Activated CD8-positive, alpha-beta T cell treated with anti-CD3 and anti-CD28 coated beads for 36 hours (primary cell): Measurements from ENCODE around the gene PPFIBP1. TPM values are rescaled to one million over a fixed set of nuclear protein-coding genes. Genes with fewer than 3 reads are reported as not detected.
"Not testable (repeated sequence)": the region's sequence is repeated elsewhere in the genome, so short reads cannot be mapped to it uniquely, and the experiment has no call there.

Experiments used
- ATAC-seq: fragments of 200-7000 bp; cut with Tn5 transposase; one replicate; pipeline ENCODE4 v1.10.0; 2021; ENCODE audit warnings: mild to moderate bottlenecking, moderate library complexity
- CTCF ChIA-PET: fragments of 350-600 bp; sonication (Branson Sonifier 250); formaldehyde crosslinking; loops from one replicate; lab custom pipeline; 2021; ENCODE audit warnings: antibody characterized with exemption; lab: Charles Lee
- POLR2A ChIA-PET: fragments of 350-600 bp; sonication (Branson Sonifier 250); formaldehyde crosslinking; loops from one replicate; lab custom pipeline; 2021; ENCODE audit warnings: antibody characterized with exemption; lab: Charles Lee
- DNase-seq: peaks from one replicate; pipeline ENCODE4 v3.0.0-alpha.2; 2020
- H3K27ac Mint-ChIP-seq: one replicate; pipeline ENCODE4 v1.8.0; 2021; ENCODE audit warnings: mild to moderate bottlenecking, mixed read lengths
- H3K27me3 Mint-ChIP-seq: one replicate; pipeline ENCODE4 v1.8.0; 2021; ENCODE audit warnings: mixed read lengths
- H3K36me3 Mint-ChIP-seq: one replicate; pipeline ENCODE4 v1.8.0; 2021; ENCODE audit warnings: low read depth, mixed read lengths
- H3K4me1 Mint-ChIP-seq: one replicate; pipeline ENCODE4 v1.8.0; 2021; ENCODE audit warnings: low read depth, mixed read lengths
- H3K4me3 Mint-ChIP-seq: one replicate; pipeline ENCODE4 v1.8.0; 2021; ENCODE audit warnings: mild to moderate bottlenecking, moderate library complexity, mixed read lengths
- H3K9me3 Mint-ChIP-seq: one replicate; pipeline ENCODE4 v1.8.0; 2021; ENCODE audit warnings: mixed read lengths
- intact Hi-C: fragments of 100-400 bp; cut with micrococcal nuclease; formaldehyde crosslinking; loops from one replicate; pipeline ENCODE4 v1.10.0; 2022
- total RNA-seq, 2 experiments: library from RNA; stranded (reverse); gene quantifications; one replicate each; pipeline ENCODE4 v1.2.3, GENCODE V29; 2021
- TF ChIP-seq, protein P1 (sequence below): fragments of 200-600 bp; IDR thresholded peaks from one replicate; pipeline ENCODE4 v1.8.0; 2022; ENCODE audit warnings: antibody characterized with exemption, mild to moderate bottlenecking

PPFIBP1 gene
- total RNA-seq, 2 experiments from 2014 or later = 6.6 to 8.8 TPM

DNA sequence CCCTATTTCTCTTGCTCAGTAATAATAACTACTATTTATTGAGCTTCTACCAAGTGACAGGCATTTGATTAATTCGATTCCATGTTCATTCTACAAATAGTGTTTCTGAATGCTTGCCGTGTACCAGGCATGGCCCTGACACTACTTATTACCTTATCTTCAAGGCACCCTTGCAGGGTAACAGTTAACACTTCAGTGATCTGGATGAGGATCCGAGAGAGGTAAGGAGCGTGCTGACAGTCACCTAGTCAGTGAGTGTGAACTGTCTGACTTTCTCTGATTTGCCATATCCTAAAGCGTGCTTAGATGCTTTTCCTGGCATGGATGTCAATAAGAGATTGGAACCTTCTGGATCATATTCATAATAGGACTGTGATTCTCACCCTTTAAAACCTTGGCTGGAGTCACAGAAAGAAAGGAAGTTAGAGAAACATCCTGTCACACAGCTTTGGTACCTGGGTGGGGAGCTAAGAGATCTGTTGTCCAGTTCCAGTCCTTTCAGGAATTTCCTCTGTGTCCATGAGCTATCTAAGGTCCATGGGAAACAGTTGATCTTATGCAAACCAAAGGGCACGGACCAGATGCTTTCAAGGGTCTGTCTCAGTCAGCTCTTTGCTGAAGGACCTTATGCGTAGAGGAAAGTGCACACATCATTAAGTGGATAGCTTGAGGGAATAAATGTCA, 54.8 kb downstream of the PPFIBP1 start:
- TF ChIP-seq, protein P1, sequence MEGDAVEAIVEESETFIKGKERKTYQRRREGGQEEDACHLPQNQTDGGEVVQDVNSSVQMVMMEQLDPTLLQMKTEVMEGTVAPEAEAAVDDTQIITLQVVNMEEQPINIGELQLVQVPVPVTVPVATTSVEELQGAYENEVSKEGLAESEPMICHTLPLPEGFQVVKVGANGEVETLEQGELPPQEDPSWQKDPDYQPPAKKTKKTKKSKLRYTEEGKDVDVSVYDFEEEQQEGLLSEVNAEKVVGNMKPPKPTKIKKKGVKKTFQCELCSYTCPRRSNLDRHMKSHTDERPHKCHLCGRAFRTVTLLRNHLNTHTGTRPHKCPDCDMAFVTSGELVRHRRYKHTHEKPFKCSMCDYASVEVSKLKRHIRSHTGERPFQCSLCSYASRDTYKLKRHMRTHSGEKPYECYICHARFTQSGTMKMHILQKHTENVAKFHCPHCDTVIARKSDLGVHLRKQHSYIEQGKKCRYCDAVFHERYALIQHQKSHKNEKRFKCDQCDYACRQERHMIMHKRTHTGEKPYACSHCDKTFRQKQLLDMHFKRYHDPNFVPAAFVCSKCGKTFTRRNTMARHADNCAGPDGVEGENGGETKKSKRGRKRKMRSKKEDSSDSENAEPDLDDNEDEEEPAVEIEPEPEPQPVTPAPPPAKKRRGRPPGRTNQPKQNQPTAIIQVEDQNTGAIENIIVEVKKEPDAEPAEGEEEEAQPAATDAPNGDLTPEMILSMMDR = no peak
- ChIA-PET POLR2A (no interaction called here), CTCF (interaction anchor here (0.7 kb wide), 1 partner anchor 13 kb away, joined by 3 read pairs; no protein-coding TSS in a partner anchor)
- ATAC-seq (no peak), DNase-seq (no peak)
- Mint-ChIP-seq H3K9me3 (no peaks in the 10 kb centered on the region), H3K36me3 (peaks cover 2% of the 10 kb centered on the region), H3K4me1 (peaks cover 15% of the 10 kb centered on the region), H3K4me3 (no peak overlapping the region), H3K27me3 (no peaks in the 10 kb centered on the region), H3K27ac (no peak overlapping the region)
- intact Hi-C loops = no loop called here

DNA sequence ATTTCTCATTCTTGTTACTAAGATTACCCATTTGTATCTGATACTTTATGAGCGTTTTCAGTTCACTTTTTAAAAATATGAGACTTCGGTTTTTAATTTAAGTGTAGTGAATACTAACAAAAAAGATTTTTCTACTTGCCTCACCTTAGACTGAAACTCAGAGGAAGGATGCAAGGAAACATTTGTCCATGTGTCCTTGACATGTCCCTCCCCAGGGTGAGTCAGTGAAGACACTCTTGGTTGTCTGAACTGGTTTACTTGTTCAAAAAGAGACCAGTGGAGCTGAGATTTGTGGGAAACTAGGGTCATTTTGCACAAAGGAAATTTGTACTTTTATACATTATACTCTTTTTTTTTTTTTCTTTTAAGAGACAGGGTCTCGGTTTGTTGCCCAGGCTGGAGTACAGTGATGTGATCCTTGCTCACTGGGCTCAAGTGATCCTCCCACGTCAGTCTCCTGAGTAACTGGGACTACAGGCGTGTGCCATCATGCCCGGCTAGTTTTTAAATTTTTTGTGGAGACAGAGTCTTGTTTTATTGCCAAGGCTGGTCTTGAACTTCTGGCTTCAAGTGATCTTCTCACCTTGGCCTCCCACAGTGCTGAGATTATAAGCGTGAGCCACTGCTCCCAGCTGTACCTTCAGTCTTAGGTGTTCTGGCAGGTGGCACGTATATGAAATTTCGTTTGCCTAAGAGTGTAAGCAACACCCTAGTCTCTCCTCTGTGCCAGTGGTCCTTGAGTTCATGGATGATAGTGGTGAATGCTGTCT, 56.7 kb downstream of the PPFIBP1 start:
- ATAC-seq (no peak), DNase-seq (no peak)
- POLR2A ChIA-PET = no interaction called here
- Mint-ChIP-seq H3K36me3 (peaks cover 2% of the 10 kb centered on the region), H3K27ac (no peak overlapping the region), H3K4me3 (no peak overlapping the region), H3K9me3 (no peaks in the 10 kb centered on the region), H3K27me3 (no peaks in the 10 kb centered on the region), H3K4me1 (peaks cover 10% of the 10 kb centered on the region)
- intact Hi-C loops = no loop called here
- CTCF ChIA-PET = no interaction called here
- TF ChIP-seq, protein P1 = no peak

DNA sequence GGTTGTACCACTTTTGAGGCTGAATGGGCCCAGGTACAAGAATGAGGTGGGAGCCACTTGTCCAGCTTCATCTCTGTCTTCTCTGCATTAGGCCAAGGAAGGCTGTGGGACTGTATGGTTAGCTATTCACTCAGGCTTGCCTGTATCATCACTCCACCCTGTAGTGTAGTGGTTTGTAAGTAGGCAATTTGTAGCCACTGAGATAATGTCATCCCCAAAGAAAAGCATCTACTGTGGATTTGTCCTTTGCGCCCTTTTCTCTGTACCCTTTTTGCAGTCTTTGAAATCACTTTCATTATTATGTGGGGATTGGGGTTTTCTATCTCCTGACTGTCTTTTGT, 57.3 kb downstream of the PPFIBP1 start:
- intact Hi-C loops, H3K27me3 Mint-ChIP-seq, POLR2A ChIA-PET, H3K27ac Mint-ChIP-seq, H3K36me3 Mint-ChIP-seq, H3K4me3 Mint-ChIP-seq, DNase-seq, CTCF ChIA-PET, H3K9me3 Mint-ChIP-seq: not testable (repeated sequence)
- peaks cover 10% of the 10 kb centered on the region for H3K4me1 Mint-ChIP-seq
- peak; percentile 24 for ATAC-seq

DNA sequence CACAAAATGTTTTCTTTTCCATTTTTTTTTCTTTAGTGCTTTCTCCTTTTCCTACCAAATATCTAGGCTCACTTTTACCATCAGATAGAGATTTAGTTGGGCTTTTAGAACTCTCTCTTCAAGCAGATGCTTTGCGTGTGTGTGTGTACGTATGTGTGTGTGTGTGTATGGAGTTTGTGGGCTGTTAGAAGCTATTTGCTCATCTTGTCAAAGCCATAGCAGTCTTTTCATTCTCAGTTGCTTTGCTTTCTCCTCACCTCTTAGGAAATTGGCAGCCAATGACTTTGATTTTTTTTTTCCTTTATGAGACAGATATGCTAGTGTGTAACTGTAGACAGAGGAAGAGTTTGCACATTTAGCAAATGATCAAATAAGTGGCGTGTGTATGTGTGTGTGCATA, 57.8 kb downstream of the PPFIBP1 start:
- CTCF ChIA-PET = interaction anchor here (1.7 kb wide), 1 partner anchor 21 kb away, joined by 4 read pairs; no protein-coding TSS in a partner anchor
- peaks cover 10% of the 10 kb centered on the region for H3K4me1 Mint-ChIP-seq
- H3K4me3 Mint-ChIP-seq, ATAC-seq, H3K27ac Mint-ChIP-seq, H3K27me3 Mint-ChIP-seq, intact Hi-C loops, H3K36me3 Mint-ChIP-seq, H3K9me3 Mint-ChIP-seq, POLR2A ChIA-PET, DNase-seq: not testable (repeated sequence)

DNA sequence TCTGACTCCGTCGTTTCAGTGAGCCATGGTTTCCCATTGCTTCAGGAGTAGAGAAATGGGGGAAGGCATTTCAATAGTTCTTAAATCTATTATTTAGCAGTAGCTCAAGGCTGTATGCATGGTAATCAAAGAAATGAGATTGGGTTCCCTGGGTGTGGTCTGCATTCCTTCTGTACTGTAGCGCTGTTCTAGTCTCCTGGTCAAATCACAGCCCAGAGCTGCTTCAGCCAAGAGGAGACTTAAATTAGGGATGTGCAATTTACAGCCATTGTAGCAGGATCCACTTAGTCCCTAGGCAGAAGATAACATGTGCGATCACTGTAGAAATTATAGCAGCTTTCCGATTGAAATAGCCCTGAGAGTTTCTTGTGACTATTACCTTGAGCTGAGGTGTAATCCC, 58.4 kb downstream of the PPFIBP1 start:
- ATAC-seq, intact Hi-C loops: not testable (repeated sequence)
- CTCF ChIA-PET = interaction anchor here (1.7 kb wide), 1 partner anchor 21 kb away, joined by 4 read pairs; no protein-coding TSS in a partner anchor

DNA sequence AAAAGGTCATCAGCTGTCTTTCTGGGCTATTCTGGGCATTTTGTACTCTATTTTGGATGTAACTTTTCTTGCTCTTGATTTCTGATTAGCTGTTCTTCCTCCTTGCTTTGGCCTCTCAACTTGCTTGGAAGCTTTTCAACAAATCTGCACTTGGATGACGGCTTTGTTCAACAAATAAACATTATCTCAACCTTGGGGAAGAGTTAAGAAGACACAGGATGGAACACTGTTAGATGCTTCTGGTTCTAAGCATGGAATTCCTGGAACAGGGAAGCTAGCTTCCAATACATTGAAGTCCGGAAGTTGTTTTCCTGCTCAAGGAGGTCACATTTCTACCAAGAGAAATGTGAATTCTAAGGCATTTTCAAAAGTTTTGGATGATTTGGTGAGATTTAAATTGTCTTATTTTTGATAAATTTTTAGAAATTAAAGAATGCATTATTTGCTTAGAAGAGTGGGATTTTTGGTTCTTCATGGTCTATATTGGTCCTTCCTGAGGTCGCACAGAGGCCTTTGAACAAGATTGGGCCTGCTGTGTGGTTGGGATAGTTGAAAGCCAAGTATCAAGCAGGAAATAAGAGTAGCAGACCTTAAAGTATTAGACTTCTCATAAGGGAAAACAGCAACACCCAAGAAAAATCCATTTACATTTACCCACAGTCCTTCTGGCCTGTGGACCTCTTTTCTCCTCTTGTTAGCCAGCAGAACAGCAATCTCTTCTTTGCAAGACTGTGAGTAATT, 59.2 kb downstream of the PPFIBP1 start:
- Mint-ChIP-seq H3K27ac (no peak overlapping the region), H3K4me1 (peaks cover 18% of the 10 kb centered on the region), H3K36me3 (peaks cover 2% of the 10 kb centered on the region), H3K4me3 (no peak overlapping the region), H3K9me3 (no peaks in the 10 kb centered on the region), H3K27me3 (no peaks in the 10 kb centered on the region)
- ChIA-PET CTCF (interaction anchor here (1.7 kb wide), 1 partner anchor 22 kb away, joined by 4 read pairs; no protein-coding TSS in a partner anchor), POLR2A (no interaction called here)
- ATAC-seq = no peak
- intact Hi-C loops = no loop called here
- TF ChIP-seq, protein P1 = no peak
- DNase-seq = no peak

More for the DNA sequence above, 58.4 kb downstream of the PPFIBP1 start:
- POLR2A ChIA-PET, H3K9me3 Mint-ChIP-seq, H3K36me3 Mint-ChIP-seq, H3K4me3 Mint-ChIP-seq, H3K27ac Mint-ChIP-seq, DNase-seq, H3K27me3 Mint-ChIP-seq: not testable (repeated sequence)
- H3K4me1 Mint-ChIP-seq = peaks cover 10% of the 10 kb centered on the region
